WI38 (cell line): ENCODE results near the gene RNF182.

Source experiments
- H3K4me3 ChIP-seq: 2 replicates; pipeline ENCODE4 v1.5.1; 2011; ENCODE audit warnings: low read depth, mild to moderate bottlenecking, control low read depth, low read length
- TF ChIP-seq, protein P1 (sequence below): IDR thresholded peaks from 2 replicates; pipeline ENCODE4 v1.5.1; 2012; ENCODE audit warnings: low read depth, mild to moderate bottlenecking, control low read depth, low read length

Gene RNF182

DNA sequence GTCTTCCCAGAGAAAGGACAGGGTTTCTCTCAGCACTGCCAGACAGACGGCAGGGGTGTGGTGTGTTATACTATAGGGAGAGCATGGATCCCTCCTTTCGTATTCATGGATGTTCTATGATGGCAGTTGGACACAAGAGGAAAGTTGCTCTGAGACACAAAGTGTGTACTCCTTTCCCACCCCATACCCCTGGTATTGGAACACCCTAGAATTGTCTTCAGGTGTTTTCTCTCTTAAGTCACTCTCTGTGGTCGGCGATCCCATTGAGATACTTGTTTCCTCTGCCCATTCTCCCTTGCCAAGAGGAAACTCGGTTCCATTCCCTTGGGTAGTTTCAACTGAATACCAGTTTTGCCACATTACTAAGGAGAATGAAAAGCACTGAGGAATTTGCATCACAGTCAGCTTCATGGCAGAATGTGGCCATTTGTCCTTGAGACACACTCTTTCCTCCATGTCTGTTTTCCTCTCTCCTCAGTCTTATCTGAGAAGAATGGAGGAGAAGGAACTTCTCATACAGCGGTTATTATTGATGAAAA, 53.4 kb downstream of the RNF182 start:
- H3K4me3 ChIP-seq = no peak overlapping the region
- TF ChIP-seq, protein P1, sequence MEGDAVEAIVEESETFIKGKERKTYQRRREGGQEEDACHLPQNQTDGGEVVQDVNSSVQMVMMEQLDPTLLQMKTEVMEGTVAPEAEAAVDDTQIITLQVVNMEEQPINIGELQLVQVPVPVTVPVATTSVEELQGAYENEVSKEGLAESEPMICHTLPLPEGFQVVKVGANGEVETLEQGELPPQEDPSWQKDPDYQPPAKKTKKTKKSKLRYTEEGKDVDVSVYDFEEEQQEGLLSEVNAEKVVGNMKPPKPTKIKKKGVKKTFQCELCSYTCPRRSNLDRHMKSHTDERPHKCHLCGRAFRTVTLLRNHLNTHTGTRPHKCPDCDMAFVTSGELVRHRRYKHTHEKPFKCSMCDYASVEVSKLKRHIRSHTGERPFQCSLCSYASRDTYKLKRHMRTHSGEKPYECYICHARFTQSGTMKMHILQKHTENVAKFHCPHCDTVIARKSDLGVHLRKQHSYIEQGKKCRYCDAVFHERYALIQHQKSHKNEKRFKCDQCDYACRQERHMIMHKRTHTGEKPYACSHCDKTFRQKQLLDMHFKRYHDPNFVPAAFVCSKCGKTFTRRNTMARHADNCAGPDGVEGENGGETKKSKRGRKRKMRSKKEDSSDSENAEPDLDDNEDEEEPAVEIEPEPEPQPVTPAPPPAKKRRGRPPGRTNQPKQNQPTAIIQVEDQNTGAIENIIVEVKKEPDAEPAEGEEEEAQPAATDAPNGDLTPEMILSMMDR = no peak

DNA sequence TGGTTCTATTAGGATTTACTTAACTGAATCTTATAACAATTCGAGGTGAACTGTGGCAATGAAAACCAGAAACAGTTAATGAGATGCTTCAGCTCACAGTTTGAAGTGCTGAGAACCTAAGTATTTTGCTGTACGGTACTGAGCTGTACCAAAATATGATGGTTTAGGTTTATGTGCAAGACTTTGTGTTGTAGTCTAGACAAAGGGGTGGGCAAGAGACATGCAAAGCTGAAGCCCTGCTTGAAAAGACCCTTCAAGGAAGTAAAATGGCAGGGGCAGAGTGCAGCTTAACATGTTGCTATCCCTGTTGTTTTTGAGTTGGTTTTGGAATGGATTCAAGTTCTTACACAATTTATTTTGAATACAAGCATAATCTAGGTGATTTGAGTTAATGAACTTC, 54.0 kb downstream of the RNF182 start:
- no peak overlapping the region for H3K4me3 ChIP-seq
- TF ChIP-seq, protein P1 = no peak

DNA sequence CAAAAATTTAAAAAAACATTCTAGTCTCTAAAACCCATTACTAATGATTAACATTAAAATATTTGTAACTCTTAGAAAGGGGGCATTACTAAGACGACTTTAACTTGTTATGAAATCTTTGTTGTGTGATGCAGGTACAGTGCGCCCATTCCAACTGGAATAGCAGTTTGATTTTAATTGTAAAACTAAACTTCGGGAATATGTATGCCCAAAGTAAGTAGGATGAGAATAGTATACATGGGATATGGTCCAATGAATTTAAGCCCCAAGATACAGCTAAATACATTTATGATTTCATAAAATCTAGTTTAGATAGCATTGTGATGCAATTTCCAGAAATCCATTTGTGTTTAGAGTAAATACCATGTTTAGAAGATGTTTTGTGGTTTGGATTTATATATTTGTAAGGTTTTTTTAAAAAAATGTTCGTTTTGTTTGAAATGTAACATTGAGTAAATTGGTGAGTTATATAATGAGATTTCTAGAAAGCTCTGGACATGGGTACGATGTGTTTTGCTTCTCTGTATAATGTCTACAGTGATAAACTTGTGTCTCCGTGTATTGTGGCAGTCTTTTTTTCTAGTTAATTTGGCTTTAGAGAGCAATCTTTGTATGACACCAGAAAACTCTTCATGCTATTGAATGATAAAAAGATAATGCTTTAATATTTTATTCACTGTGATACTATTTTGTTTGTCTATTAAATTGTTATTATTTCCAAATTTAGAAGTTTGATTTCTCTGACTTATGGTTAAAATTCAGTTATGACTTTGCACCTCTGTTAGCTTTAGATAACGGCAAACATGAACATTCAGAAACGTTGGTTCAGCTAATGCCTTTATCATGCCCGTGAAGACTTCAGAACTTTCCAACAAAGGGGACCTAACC, 54.8 kb downstream of the RNF182 start:
- TF ChIP-seq, protein P1 = no peak
- H3K4me3 ChIP-seq = no peak overlapping the region

DNA sequence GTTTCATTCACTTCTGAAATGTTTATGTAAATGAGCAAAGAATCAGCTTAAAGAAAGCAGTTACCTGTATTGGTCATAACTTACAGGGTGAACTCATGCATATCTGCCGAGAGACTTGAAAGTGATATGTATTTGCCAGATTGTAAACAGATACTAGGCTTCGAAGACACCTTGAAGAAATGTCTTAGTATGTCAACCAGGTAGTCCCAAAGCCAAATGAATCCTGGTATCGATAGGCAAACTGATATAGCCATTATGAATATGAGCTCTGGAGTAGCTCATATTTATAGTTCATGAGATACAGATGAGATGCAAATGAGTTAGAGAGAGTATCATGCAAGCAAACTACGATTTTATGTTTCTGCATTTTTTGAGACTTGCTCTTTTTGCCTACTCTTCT, 55.8 kb downstream of the RNF182 start:
- TF ChIP-seq, protein P1 = no peak
- no peak overlapping the region for H3K4me3 ChIP-seq

DNA sequence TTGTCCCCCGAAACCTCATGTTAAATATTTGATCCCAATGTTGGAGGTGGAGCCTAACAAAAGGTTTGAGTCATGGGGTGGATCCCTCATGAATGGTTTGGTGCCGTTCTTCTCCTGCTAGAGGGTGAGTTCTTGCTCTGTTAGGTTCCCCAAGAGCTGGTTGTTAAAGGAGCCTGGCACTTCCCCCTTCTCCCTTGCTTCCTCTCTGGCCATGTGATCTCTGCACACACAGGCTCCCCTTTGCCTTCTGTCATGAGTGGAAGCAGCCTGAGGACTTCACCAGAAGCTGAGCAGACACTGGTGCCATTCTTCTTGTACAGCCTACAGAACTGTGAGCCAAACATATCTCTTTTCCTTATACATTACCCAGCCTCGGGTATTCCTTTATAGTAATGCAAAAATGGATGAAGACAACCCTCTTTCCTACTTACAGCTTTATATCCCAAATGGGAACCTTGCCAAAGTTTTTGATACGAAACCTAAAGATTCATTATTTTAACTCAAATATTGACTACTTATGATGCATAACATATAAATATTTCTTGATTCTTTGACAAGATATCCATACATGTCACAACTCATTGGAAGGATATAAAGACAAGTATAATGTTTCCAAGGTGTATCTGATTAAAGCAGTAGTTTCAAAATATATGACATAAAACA, 61.0 kb downstream of the RNF182 start:
- TF ChIP-seq, protein P1 = no peak
- no peak overlapping the region for H3K4me3 ChIP-seq

DNA sequence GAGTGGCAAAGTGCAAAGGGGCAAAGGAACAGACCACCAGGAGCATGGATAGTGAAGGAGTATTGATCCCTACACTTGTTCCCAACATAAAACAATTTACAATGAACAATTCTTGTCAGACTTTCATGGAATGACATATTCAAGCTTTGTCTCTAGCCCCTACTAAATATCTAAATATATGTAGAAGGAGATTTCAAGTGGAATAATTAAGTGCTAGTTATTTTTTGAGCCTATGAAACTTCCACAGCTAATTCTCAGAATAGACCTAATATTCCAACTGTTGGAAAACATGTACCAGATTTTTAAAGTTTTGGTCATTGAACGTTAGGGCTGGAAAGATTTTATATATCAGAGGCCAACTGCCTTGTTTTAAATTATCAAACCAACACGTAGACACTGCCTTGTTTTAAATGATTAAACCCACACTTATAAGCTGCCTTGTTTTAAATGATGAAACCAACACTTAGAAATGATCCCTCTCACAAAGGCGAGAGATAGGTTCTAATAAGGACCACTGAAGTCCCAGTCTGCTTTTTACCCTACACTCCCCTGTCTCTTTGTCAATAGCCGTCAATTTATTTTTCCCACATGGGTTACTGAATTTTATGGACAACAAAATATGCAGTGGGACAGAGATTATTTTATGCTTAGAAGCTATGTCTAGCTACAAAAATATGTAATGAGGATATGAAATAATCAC, 62.1 kb downstream of the RNF182 start:
- TF ChIP-seq, protein P1 = no peak
- no peak overlapping the region for H3K4me3 ChIP-seq
